Neural crest cell (in vitro differentiated cells): ENCODE data around the gene GALK1. TPM values are rescaled to one million over a fixed set of nuclear protein-coding genes. Genes with fewer than 3 reads are reported as not detected.
"Not testable (repeated sequence)": the region's sequence is repeated elsewhere in the genome, so short reads cannot be mapped to it uniquely, and the experiment has no call there.

ENCODE experiments used
- DNase-seq: peaks from one replicate; pipeline ENCODE4 v3.0.0; 2021; ENCODE audit warnings: low read depth, mixed read lengths, low spot score
- H3K27ac Mint-ChIP-seq: one replicate; pipeline ENCODE4 v1.8.0; 2021; ENCODE audit warnings: mild to moderate bottlenecking, mixed read lengths; ENCODE audit not compliant: unreplicated experiment
- H3K27me3 Mint-ChIP-seq: 2 replicates; pipeline ENCODE4 v1.8.0; 2021; ENCODE audit warnings: low read depth, mild to moderate bottlenecking, mixed read lengths
- H3K36me3 Mint-ChIP-seq: 2 replicates; pipeline ENCODE4 v1.8.0; 2021; ENCODE audit warnings: low read depth, mild to moderate bottlenecking, mixed read lengths
- H3K4me1 Mint-ChIP-seq: 2 replicates; pipeline ENCODE4 v1.8.0; 2021; ENCODE audit warnings: mixed read lengths
- H3K4me3 Mint-ChIP-seq: one replicate; pipeline ENCODE4 v1.8.0; 2021; ENCODE audit warnings: mild to moderate bottlenecking, mixed read lengths
- H3K9me3 Mint-ChIP-seq: 2 replicates; pipeline ENCODE4 v1.8.0; 2021; ENCODE audit warnings: mixed read lengths
- CTCF ChIP-seq: fragments of 200-600 bp; sonication (generic); conservative IDR thresholded peaks from 2 replicates; pipeline ENCODE4 v1.5.0; 2021; ENCODE audit warnings: antibody characterized with exemption, mild to moderate bottlenecking
- long read RNA-seq: library from polyadenylated mRNA; unstranded; transcript quantifications from one replicate; pipeline ENCODE4 v2.0.0, GENCODE V29; 2020
- total RNA-seq: library from RNA; stranded (reverse); gene quantifications from 2 replicates; pipeline ENCODE4 v1.2.1, GENCODE V29; 2021

GALK1 gene
- total RNA-seq = 11.9 and 13.1 TPM in 2 replicates
- long read RNA-seq, transcript GALK1-205 (8 exons, 1,866 nt) = major isoform, 5 of 6 reads
- long read RNA-seq, partial matches to known transcripts = 0 of 6 reads
- long read RNA-seq, other reads (novel, unspliced or antisense) = 1 of 6 reads

- Mint-ChIP-seq H3K9me3 (no peaks in the 10 kb centered on the region), H3K27me3 (no peaks in the 10 kb centered on the region), H3K36me3 (no peaks in the 10 kb centered on the region), H3K4me1 (peaks cover 4% of the 10 kb centered on the region), H3K27ac (no peak within 1 kb of the TSS), H3K4me3 (peak within 1 kb of the TSS; percentile 74)
- DNase-seq = peak; percentile 69
- peak; percentile 61 for TF ChIP-seq CTCF
Observed at GRCh38 chr17:75764711-75765421, at the start of gene GALK1. GALK1 (minus strand) TSS chr17:75765192; CDS start chr17:75765136, 56 bp downstream.

- H3K27me3 Mint-ChIP-seq = no peaks in the 10 kb centered on the region
- peaks cover 3% of the 10 kb centered on the region for H3K36me3 Mint-ChIP-seq
- H3K4me3 Mint-ChIP-seq = no peak overlapping the region
- no peaks in the 10 kb centered on the region for H3K9me3 Mint-ChIP-seq
- no peak for DNase-seq
- no peaks in the 10 kb centered on the region for H3K4me1 Mint-ChIP-seq
- no peak for TF ChIP-seq CTCF
- H3K27ac Mint-ChIP-seq = no peak overlapping the region
Observed at GRCh38 chr17:75814021-75814395, 49.0 kb upstream of the GALK1 start.

GRCh38 chr17:75813081-75814020, 48.4 kb upstream of the GALK1 start:
- DNase-seq = no peak
- Mint-ChIP-seq H3K36me3 (peaks cover 3% of the 10 kb centered on the region), H3K9me3 (no peaks in the 10 kb centered on the region), H3K27ac (no peak overlapping the region), H3K27me3 (no peaks in the 10 kb centered on the region), H3K4me3 (no peak overlapping the region), H3K4me1 (no peaks in the 10 kb centered on the region)
- no peak for TF ChIP-seq CTCF

GRCh38 chr17:75812096-75813013, 47.4 kb upstream of the GALK1 start:
- Mint-ChIP-seq H3K36me3 (peaks cover 3% of the 10 kb centered on the region), H3K27ac (no peak overlapping the region), H3K4me1 (no peaks in the 10 kb centered on the region), H3K9me3 (no peaks in the 10 kb centered on the region), H3K4me3 (no peak overlapping the region), H3K27me3 (no peaks in the 10 kb centered on the region)
- DNase-seq = no peak
- no peak for TF ChIP-seq CTCF

GRCh38 chr17:75811174-75811573, 46.2 kb upstream of the GALK1 start:
- no peak for TF ChIP-seq CTCF
- Mint-ChIP-seq H3K36me3 (peaks cover 3% of the 10 kb centered on the region), H3K27ac (no peak overlapping the region), H3K4me3 (no peak overlapping the region), H3K4me1 (no peaks in the 10 kb centered on the region), H3K9me3 (no peaks in the 10 kb centered on the region), H3K27me3 (no peaks in the 10 kb centered on the region)
- no peak for DNase-seq

- not testable (repeated sequence) for H3K36me3 Mint-ChIP-seq, H3K4me3 Mint-ChIP-seq, H3K4me1 Mint-ChIP-seq, H3K27me3 Mint-ChIP-seq, H3K9me3 Mint-ChIP-seq, H3K27ac Mint-ChIP-seq, DNase-seq
Observed at GRCh38 chr17:75810756-75811155, 45.8 kb upstream of the GALK1 start.
